Brain pericyte (primary cell): ENCODE measurements around the gene IL32.

ENCODE experiments used
- DNase-seq: peaks from one replicate; pipeline ENCODE4 v3.0.0-alpha.2; 2012; ENCODE audit warnings: low read depth, low spot score

The IL32 gene

GRCh38 chr16:3089717-3090592 lies 24.5 kb downstream of the IL32 start:
- DNase-seq = no peak

GRCh38 chr16:3091551-3091950 lies 26.1 kb downstream of the IL32 start:
- DNase-seq = no peak

DNA sequence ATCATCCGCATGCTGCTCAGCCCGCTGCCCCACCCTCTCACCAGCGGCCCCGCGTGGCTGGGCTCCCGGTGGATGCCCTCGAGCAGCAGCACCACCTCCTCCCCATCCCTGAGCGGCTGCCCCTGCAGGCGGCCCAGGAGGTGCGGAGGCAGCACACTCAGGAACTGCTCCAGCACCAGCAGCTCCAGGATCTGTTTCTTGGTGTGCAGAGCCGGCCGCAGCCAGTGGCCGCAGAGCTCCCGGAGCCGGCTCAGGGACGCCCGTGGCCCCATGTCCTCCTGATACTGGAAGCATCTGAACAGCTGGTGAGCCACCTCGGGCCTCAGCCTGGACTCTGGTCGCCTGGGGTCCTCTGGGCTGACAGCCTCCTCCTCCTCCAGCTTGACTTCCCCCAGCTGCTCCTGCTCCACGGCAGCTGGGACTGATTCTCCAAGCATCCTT lies 27.1 kb downstream of the IL32 start:
- DNase-seq = no peak

- DNase-seq = no peak
Observed at GRCh38 chr16:3094289-3095027, 29.0 kb downstream of the IL32 start.

GRCh38 chr16:3095869-3096268 lies 30.4 kb downstream of the IL32 start:
- DNase-seq = no peak

- no peak for DNase-seq
Observed at GRCh38 chr16:3096362-3096761, 30.9 kb downstream of the IL32 start.

- no peak for DNase-seq
Observed at GRCh38 chr16:3097266-3097665, 31.8 kb downstream of the IL32 start.

DNA sequence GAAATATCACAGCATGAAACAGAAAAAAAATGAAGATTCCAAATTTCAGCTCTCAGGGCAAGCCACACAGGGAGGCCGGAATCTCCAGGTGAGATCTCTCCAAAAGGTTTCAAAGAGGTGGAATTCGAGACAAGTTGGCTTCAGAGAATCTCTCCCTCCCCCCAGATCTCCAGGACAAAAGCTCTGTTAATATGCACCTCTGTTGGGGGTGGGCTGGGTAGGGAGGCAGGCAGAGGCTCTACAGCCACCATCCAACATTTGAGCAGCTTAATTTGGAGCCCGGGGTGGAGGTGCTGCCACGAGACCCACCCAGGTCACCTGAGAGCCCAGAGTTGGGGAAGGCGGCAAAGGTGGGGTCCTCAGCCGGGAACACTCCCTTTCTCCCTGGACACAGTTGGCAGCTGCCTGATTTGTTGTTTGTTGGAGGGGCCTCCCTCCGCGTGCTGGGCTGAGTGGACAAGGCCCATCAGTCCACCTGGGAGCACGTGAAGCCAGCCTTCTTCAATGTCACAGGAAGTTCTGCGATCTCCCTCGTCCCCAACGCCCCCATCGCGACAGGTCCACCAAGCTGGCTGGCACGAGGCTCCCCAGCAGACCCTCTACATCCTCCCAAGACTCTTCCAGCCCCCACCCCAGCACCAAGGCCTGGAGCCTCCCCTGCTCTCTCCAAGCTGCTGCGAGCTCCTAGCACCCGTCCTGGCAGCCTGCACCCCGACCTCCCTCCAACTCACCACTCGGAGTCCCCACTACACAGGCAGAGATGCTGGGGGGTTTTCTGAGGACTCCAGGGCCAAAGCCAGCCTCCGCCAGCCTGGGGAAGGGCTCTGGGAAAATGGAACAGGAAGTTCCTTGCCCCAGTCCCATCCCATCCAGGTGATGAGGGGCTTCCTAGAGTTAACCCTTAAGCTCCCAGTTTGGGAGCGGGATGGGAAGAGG lies 33.3 kb downstream of the IL32 start, which contains the start of gene ZSCAN10:
Gene ZSCAN10 (minus strand): TSS at position 836 of the 936 bp plus-strand sequence. CDS start 6,357 bp downstream, outside the sequence.
- DNase-seq = no peak

- no peak for DNase-seq
Observed at GRCh38 chr16:3099395-3099731, 33.9 kb downstream of the IL32 start.

- DNase-seq = no peak
Observed at GRCh38 chr16:3099732-3100499, 34.5 kb downstream of the IL32 start.

GRCh38 chr16:3101018-3101840 lies 35.8 kb downstream of the IL32 start:
- DNase-seq = no peak

DNA sequence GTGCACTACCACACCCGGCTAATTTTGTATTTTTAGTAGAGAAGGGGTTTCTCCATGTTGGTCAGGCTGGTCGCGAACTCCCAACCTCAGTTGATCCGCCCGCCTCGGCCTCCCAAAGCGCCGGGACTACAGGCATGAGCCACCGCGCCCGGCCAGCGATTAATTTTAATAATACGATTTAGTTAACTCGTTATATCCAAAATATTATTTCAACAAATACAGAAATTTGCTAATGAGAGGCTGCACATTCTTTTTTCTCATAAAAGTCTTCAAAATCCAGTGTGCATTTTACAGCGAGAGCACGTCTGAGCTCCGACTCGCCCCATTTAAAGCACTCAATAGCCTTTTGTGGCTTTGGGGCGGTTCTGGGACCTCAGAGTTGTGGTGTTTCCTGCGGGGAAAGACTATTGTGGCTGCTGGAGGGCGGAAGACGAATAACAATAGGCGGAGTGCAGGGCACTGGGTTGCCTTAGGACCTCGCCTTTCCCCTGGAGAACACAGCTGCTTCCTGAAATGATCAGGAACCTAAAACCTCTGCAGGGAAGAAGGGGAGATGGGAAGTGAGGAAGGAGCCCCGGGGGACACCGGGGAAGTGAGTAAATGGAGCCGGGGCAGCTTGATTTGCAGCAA lies 36.5 kb downstream of the IL32 start:
- DNase-seq = no peak

- DNase-seq = peak; percentile 47
Observed at GRCh38 chr16:3106205-3106928, 40.9 kb downstream of the IL32 start.

DNA sequence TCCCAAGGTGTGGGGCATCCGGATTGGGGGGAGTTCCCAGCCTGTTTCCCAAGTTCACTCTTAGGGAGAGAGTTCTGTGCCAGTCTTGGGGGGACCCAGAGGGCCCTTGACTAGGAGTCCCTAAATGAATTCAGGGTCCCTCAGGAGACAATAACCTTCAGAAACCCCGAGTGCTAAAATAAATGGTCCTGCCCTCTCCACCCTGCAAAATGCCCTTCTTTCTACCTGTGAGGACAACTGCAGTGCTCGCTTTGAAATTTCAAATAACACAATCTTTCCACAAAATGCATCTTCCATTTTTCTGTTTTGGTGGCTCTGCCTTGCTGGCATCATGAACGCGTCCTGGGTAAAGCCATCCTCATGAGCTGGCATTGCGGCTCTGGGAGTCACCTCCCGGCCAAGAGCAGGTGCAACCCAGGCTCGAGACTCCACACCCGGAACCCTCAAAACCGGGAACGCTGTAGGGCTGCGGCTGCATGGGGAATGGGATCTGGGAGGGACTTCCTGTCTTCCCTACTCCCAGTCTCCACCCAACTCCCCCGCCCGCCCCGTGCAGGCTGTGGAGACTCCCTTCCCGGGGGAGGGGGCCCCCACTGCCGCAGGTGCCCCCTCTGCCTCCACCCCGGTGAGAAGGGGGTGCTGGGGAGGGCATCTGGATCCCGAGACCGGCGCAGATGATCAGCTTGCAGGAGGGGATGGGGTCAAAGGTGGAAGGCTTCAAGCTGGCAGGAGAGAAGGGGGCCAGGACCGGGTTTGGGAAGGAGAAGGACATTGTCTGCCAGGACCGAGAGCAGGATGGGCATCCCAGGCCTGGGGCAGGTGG lies 46.8 kb downstream of the IL32 start, which contains the start of gene ZNF205:
Gene ZNF205 (plus strand): TSS at position 529 of the 823 bp plus-strand sequence. CDS start 845 bp downstream, outside the sequence.
- DNase-seq = no peak

- no peak for DNase-seq
Observed at GRCh38 chr16:3112881-3113574, 47.6 kb downstream of the IL32 start.

DNA sequence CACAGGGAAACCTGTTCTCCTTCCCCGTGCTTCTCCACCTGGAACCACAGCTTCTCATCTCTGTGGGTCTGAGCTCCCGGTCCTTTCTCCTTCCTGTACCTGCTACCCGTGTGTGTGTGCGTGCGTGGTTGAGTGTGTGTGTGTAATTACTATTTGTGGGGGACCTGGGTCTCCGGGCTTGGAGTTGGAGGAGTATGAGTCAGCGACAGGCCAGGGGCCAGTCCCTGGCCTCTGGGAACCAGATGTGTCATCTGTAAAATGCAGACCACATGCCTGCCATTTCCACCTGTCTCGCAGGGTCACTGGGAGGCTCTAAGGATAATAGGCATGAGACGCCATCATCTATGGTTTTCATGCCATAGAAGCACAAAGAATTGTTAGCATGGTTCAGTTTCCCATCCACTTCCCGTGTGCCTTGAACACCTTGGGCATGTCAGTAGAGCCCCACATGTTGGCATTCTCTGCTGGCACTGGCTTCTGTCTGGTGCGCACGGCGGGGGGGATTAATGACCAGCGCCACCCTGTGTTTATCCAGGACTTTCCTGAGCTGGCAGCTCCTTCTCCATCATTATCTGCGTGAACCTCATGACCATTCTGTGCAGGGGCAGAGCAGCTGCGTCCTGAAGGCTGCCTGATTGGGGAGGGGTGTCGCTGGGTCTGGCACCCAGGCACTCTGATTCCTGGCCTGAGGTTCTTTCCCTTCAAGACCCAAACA lies 48.5 kb downstream of the IL32 start:
- DNase-seq = no peak

GRCh38 chr16:3115003-3115402 lies 49.6 kb downstream of the IL32 start:
- DNase-seq = no peak
